Body of pancreas (tissue), 4 donors: Measurements from ENCODE around the gene PRPF8. TPM values are rescaled to one million over a fixed set of nuclear protein-coding genes. Genes with fewer than 3 reads are reported as not detected.

Experiments used
- ATAC-seq: fragments of 150-250 bp; one replicate; pipeline ENCODE4 v1.9.1; 2016
- DNase-seq, 4 donors: peaks; one replicate each; pipeline ENCODE4 v3.0.0-alpha.2; 2019
- H3K27ac ChIP-seq, 4 donors: fragments of 200-600 bp; sonication (generic); 1 replicate in 3 of 4; 2 replicates in 1 of 4; pipeline versions ENCODE4 v1.5.1 to v1.6.1; 2016 to 2019; ENCODE audit warnings: mild to moderate bottlenecking in 1 of 4, mixed read lengths in 1 of 4, moderate library complexity in 1 of 4
- H3K27me3 ChIP-seq, 2 donors: fragments of 200-600 bp; sonication (generic); one replicate each; pipeline ENCODE4 v1.6.0; 2016; ENCODE audit warnings: mild to moderate bottlenecking in 1 of 2
- H3K36me3 ChIP-seq, 2 donors: fragments of 200-600 bp; sonication (generic); replicated peaks in 1 of 2; 2 replicates each; pipeline ENCODE4 v1.5.1; 2016; ENCODE audit warnings: low read depth in 2 of 2; ENCODE audit not compliant: insufficient read depth in 1 of 2
- H3K4me1 ChIP-seq: fragments of 200-600 bp; sonication (generic); one replicate; pipeline ENCODE4 v1.6.0; 2016
- H3K4me3 ChIP-seq, 2 donors: fragments of 200-600 bp; sonication (generic); 1 replicate in 1 of 2; 2 replicates in 1 of 2; pipeline ENCODE4 v1.5.1; 2016 to 2019
- H3K9me3 ChIP-seq, 3 donors: fragments of 200-600 bp; sonication (generic); 1 replicate in 2 of 3; 2 replicates in 1 of 3; pipeline ENCODE4 v1.5.1; 2016
- POLR2A ChIP-seq, 3 donors: fragments of 450-650 bp; IDR thresholded peaks; one replicate each; pipeline ENCODE4 v1.6.1; 2016; ENCODE audit warnings: antibody characterized with exemption in 3 of 3, mild to moderate bottlenecking in 2 of 3
- WGBS, 2 donors: methylation state at CpG; one replicate each; pipeline ENCODE4 v1.1.5; 2017; 5-methylcytosine and 5-hydroxymethylcytosine counted together
- intact Hi-C: fragments of 100-400 bp; cut with DNase I; formaldehyde crosslinking; loops from one replicate; pipeline ENCODE4 v1.15.1; 2023
- total RNA-seq, 2 donors: library from RNA; depleted of rRNA; stranded (reverse); fragments of >200 nt; gene quantifications; one replicate each; pipeline ENCODE4 v1.1.0, GENCODE V29; 2016
- TF ChIP-seq, protein P1 (sequence below), 7 experiments: fragments of 450-650 bp in 4 of 7; fragments of 200-600 bp in 3 of 7; sonication (generic) in 3 of 7; IDR thresholded peaks; one replicate each; pipeline ENCODE4 v1.5.1; 2016 to 2019; ENCODE audit warnings: antibody characterized with exemption in 7 of 7

PRPF8 gene
- total RNA-seq, 2 donors from 2014 or later: 84.7 to 100 TPM

DNA sequence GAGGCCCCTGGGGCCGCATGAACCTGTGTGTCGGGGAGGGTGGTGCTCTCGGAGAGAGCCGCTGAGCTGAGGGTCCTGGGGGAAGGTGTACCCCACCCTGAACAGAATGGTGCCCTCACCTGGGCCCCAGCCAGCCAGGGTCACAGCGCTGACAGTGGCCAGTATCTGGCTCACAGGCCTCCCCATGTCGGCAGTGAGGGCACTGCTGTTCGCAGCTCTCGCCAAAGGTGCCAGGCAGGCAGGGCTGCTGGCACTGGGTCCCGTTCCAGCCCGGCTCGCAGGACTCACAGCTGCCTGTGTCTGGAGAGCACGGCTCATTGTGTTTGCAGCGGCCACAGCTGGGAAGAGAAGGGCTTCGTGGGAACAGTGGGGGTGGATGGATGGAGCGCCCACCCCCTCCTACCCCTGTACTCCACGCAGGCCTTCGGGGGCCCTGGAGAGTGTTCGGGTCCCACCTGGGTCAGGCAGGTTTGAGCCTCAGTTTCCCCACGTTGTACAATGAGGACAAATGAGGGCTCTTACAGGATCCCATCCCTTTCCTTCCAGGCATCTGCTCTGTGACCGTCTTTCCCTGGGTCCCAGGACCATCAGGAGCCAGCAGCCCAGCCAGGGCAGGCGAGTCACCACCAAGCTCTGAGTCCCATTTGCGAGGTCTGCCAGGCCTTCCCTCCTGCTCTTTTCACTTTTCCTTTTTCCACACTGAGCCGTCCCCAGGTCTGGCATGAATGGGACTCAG, 44.2 kb downstream of the PRPF8 start:
- Histone ChIP-seq H3K36me3 (no peaks in the 10 kb centered on the region), H3K27ac (peak overlapping the region in 1 of 4 donors; percentile 40), H3K9me3 (no peaks in the 10 kb centered on the region), H3K4me1 (peaks cover 30% of the 10 kb centered on the region), H3K4me3 (no peak overlapping the region), H3K27me3 (no peaks in the 10 kb centered on the region)
- ATAC-seq (no peak), DNase-seq (peak in 3 of 4 donors; percentile 53 to 80 (median 66))
- 51 to 57% methylated on average over 5 to 19 of the region's 23 CpGs for WGBS, 2 donors
- no peak for TF ChIP-seq POLR2A (IDR thresholded peaks at IDR 0.05)
- TF ChIP-seq, protein P1, sequence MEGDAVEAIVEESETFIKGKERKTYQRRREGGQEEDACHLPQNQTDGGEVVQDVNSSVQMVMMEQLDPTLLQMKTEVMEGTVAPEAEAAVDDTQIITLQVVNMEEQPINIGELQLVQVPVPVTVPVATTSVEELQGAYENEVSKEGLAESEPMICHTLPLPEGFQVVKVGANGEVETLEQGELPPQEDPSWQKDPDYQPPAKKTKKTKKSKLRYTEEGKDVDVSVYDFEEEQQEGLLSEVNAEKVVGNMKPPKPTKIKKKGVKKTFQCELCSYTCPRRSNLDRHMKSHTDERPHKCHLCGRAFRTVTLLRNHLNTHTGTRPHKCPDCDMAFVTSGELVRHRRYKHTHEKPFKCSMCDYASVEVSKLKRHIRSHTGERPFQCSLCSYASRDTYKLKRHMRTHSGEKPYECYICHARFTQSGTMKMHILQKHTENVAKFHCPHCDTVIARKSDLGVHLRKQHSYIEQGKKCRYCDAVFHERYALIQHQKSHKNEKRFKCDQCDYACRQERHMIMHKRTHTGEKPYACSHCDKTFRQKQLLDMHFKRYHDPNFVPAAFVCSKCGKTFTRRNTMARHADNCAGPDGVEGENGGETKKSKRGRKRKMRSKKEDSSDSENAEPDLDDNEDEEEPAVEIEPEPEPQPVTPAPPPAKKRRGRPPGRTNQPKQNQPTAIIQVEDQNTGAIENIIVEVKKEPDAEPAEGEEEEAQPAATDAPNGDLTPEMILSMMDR (IDR thresholded peaks at IDR 0.05): no peak
- intact Hi-C loops: no loop called here

DNA sequence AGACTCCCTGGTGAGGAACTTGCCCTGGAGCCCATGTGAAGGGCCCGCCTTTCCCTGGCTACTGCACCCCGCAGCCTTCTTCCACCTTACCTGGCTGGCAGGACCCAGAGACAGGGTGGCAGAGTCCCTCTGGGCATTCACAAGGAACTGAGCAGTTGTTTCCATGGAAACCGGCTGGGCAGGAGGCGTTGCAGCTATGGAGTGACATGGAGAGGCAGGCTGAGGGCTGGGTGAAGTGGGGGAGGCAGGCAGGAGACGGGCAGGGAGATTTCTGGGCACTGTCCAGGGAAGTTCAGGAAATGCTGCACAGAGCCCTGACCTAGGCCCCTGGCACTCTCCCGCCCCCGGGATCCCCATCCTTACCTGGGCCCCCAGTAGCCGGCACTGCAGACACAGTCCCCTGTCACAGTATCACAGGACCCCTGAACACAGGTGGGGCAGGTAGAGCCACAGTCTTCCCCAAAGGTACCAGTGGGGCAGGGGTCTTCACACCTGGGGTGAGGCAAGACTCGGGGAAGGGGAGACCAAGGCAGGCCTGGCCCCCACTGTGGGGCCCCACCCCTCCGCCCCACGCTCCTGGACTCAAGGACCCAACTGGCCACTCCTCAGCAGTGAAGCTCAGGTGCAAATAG, 45.0 kb downstream of the PRPF8 start:
- TF ChIP-seq POLR2A (IDR thresholded peaks at IDR 0.05): no peak
- TF ChIP-seq, protein P1 (IDR thresholded peaks at IDR 0.05): no peak
- WGBS, 2 donors: 54% methylated on average over 4 to 10 of the region's 11 CpGs
- no peak for ATAC-seq
- intact Hi-C loops: no loop called here
- Histone ChIP-seq H3K4me1 (peaks cover 27% of the 10 kb centered on the region), H3K36me3 (no peaks in the 10 kb centered on the region), H3K9me3 (no peaks in the 10 kb centered on the region), H3K27ac (peak overlapping the region in 1 of 4 donors; percentile 40), H3K27me3 (no peaks in the 10 kb centered on the region), H3K4me3 (no peak overlapping the region)
- DNase-seq: peak in 3 of 4 donors; percentile 49 to 74 (median 64)

DNA sequence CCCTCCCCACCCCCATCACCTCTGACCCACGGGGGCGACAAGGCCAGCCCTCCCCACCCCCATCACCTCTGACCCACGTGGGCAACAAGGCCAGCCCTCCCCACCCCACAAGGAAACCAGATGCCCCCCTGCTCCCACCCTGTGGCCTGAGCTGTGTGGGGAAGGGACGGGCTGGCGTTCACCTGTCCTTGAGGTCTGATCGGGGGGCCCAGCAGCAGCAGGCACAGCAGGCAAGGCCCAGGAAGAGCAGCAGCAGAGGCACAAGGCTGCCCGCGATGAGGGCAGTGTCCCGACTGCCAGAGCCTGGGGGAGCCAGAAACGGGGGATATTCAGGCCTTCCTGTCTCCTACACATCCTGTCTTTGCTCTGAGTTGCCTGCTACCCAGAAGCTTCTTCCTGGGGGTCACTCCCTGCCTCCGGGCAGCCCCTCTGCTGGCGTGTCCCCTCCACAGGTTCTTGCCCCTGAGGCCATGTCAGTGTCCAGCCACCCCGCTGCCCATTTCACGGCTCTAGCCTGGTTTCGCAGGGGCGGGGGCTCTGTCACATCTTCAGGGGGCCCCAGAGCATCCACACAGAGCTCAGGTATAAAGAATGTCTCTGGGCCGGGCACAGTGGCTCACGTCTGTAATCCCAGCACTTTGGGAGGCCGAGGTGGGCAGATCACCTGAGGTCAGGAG, 45.9 kb downstream of the PRPF8 start:
- Histone ChIP-seq H3K27ac (no peak overlapping the region), H3K4me3 (no peak overlapping the region), H3K4me1 (peaks cover 18% of the 10 kb centered on the region), H3K27me3 (no peaks in the 10 kb centered on the region), H3K9me3 (no peaks in the 10 kb centered on the region), H3K36me3 (no peaks in the 10 kb centered on the region)
- WGBS, 2 donors: 76 to 85% methylated on average over 12 to 14 of the region's 19 CpGs
- TF ChIP-seq, protein P1 (IDR thresholded peaks at IDR 0.05): no peak
- TF ChIP-seq POLR2A (IDR thresholded peaks at IDR 0.05): no peak
- DNase-seq (no peak), ATAC-seq (no peak)
- intact Hi-C loops: no loop called here

DNA sequence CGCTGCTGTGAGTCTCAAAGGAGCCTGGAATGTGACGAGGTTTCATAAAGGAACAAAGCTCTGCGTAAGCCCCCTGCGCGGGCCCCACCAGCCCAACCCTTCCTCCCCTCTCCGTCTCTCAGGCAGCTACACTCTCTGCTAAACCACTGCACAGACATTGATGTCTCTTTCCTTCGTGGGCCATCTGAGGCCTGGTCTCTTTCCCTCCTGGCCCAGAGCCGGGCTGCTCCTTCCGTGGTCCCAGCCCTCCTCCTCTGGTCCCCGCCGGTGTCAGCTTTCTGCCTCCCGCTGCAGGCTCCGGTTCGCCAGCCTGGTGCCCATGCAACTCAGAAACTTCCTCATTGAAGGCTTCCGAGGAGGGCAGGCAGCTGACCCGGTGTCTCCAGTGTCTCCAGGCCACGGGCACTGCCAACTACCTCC, 46.5 kb downstream of the PRPF8 start:
- Histone ChIP-seq H3K27me3 (no peaks in the 10 kb centered on the region), H3K36me3 (no peaks in the 10 kb centered on the region), H3K27ac (no peak overlapping the region), H3K4me1 (peaks cover 13% of the 10 kb centered on the region), H3K4me3 (no peak overlapping the region), H3K9me3 (no peaks in the 10 kb centered on the region)
- intact Hi-C loops: no loop called here
- ATAC-seq (no peak), DNase-seq (no peak)
- no peak for TF ChIP-seq POLR2A (IDR thresholded peaks at IDR 0.05)
- TF ChIP-seq, protein P1 (IDR thresholded peaks at IDR 0.05): no peak
- WGBS, 2 donors: 76 to 80% methylated on average over 17 of the region's 17 CpGs
